Spleen (tissue), 11 donors: Measurements from ENCODE around the gene XDH. TPM values are rescaled to one million over a fixed set of nuclear protein-coding genes. Genes with fewer than 3 reads are reported as not detected.

Experiments used
- DNase-seq: peaks from one replicate; pipeline ENCODE4 v3.0.0-alpha.2; 2020
- H3K27ac ChIP-seq, 8 donors: fragments of 200-600 bp; sonication (generic) in 7 of 8; 1 replicate in 4 of 8; 2 replicates in 4 of 8; pipeline versions ENCODE4 v1.5.0 to v1.8.0; 2016 to 2021; ENCODE audit warnings: inconsistent platforms in 4 of 8, mild to moderate bottlenecking in 4 of 8, moderate library complexity in 1 of 8
- H3K27me3 ChIP-seq, 7 donors: fragments of 200-600 bp; sonication (generic) in 6 of 7; replicated peaks in 1 of 7; 1 replicate in 4 of 7; 2 replicates in 3 of 7; pipeline versions ENCODE4 v1.5.0 to v1.8.0; 2016 to 2021; ENCODE audit warnings: inconsistent platforms in 3 of 7, mild to moderate bottlenecking in 1 of 7
- H3K36me3 ChIP-seq, 6 donors: fragments of 200-600 bp; sonication (generic) in 5 of 6; 1 replicate in 4 of 6; 2 replicates in 2 of 6; pipeline versions ENCODE4 v1.5.0 to v1.8.0; 2016 to 2021; ENCODE audit warnings: inconsistent platforms in 2 of 6
- H3K4me1 ChIP-seq, 6 donors: fragments of 200-600 bp; sonication (generic) in 5 of 6; 1 replicate in 3 of 6; 2 replicates in 3 of 6; pipeline versions ENCODE4 v1.5.0 to v1.8.0; 2016 to 2021; ENCODE audit warnings: inconsistent platforms in 3 of 6
- H3K4me3 ChIP-seq, 8 donors: fragments of 200-600 bp; sonication (generic) in 7 of 8; 1 replicate in 4 of 8; 2 replicates in 4 of 8; pipeline versions ENCODE4 v1.5.0 to v1.8.0; 2016 to 2021; ENCODE audit warnings: inconsistent platforms in 4 of 8, mild to moderate bottlenecking in 4 of 8, moderate library complexity in 2 of 8
- H3K9me3 ChIP-seq, 8 donors: fragments of 200-600 bp; sonication (generic) in 7 of 8; 1 replicate in 4 of 8; 2 replicates in 4 of 8; pipeline versions ENCODE4 v1.5.0 to v1.8.0; 2016 to 2021; ENCODE audit warnings: inconsistent platforms in 4 of 8
- POLR2A ChIP-seq, 3 donors: fragments of 450-650 bp; IDR thresholded peaks; one replicate each; pipeline ENCODE4 v1.5.1; 2017; ENCODE audit warnings: antibody characterized with exemption in 3 of 3, mild to moderate bottlenecking in 1 of 3
- POLR2AphosphoS5 ChIP-seq, 3 donors: sonication (generic); formaldehyde crosslinking; IDR thresholded peaks; one replicate each; pipeline ENCODE4 v1.5.1; 2017; ENCODE audit warnings: antibody characterized with exemption in 3 of 3
- WGBS, 5 donors: extraction: QIAGEN DNeasy Blood & Tissue Kit in 3 of 5; methylation state at CpG; one replicate each; pipeline versions ENCODE4 v1.1.5 to v1.1.7; 2013 to 2018; 5-methylcytosine and 5-hydroxymethylcytosine counted together
- intact Hi-C: fragments of 100-400 bp; cut with DNase I; formaldehyde crosslinking; loops from one replicate; pipeline ENCODE4 v1.15.0; 2023; ENCODE audit warnings: low total_unique reads
- polyA plus RNA-seq, 3 donors: library from polyadenylated mRNA; stranded (reverse); fragments of 200-250 nt; gene quantifications; one replicate each; pipeline ENCODE4 v1.2.1, GENCODE V29; 2013
- total RNA-seq, 7 donors: library from RNA; depleted of rRNA in 3 of 7; stranded (reverse); fragments of >200 nt in 3 of 7; fragmentation: NEBNext Ultra II Directional in 4 of 7; extraction: Animal tissue kit (Norgen Biotek cat#: 25700) in 4 of 7; gene quantifications; one replicate each; pipeline versions ENCODE4 v1.1.0 to v1.2.1, GENCODE V29; 2016 to 2021
- TF ChIP-seq, protein P1 (sequence below), 11 experiments: fragments of 200-600 bp in 7 of 11; fragments of 450-650 bp in 4 of 11; sonication (generic) in 4 of 11; IDR thresholded peaks in 8 of 11; conservative IDR thresholded peaks in 3 of 11; 1 replicate in 7 of 11; 2 replicates in 4 of 11; pipeline versions ENCODE4 v1.4.0 to v1.8.0; 2016 to 2021; ENCODE audit warnings: antibody characterized with exemption in 11 of 11, inconsistent platforms in 4 of 11, mild to moderate bottlenecking in 1 of 11
- donor health status: healthy with polysubstance abuse.
- donor health status: DM: no; HTN: no; CAD: no; lungs with moderate emphysema.
- donor health status: DM: no; HTN: no; CAD: no.
- donor health status: Bipolar disorder and iron deficiency.
- donor health status: healthy.
- donor health status: DM: no; HTN: no; CAD: no.
- donor health status: DM: yes; HTN: yes; CAD: no.

XDH gene
- total and polyA plus RNA-seq, 10 donors: 0.02 TPM; not detected in 9

- no peak for DNase-seq
- intact Hi-C loops: no loop called here
- peaks cover 0 to 8% (median 0%) of the 10 kb centered on the region in 7 donors for H3K27me3 ChIP-seq
Observed at GRCh38 chr2:31335921-31336585, 78.5 kb downstream of the XDH start.

GRCh38 chr2:31334311-31335026 is 80.1 kb downstream of the XDH start:
- Histone ChIP-seq H3K36me3 (no peaks in the 10 kb centered on the region), H3K4me1 (peaks cover 0 to 5% (median 2%) of the 10 kb centered on the region in 6 donors), H3K27ac (no peak overlapping the region), H3K27me3 (peaks cover 0 to 8% (median 0%) of the 10 kb centered on the region in 7 donors), H3K9me3 (no peaks in the 10 kb centered on the region), H3K4me3 (no peak overlapping the region)
- TF ChIP-seq, protein P1, sequence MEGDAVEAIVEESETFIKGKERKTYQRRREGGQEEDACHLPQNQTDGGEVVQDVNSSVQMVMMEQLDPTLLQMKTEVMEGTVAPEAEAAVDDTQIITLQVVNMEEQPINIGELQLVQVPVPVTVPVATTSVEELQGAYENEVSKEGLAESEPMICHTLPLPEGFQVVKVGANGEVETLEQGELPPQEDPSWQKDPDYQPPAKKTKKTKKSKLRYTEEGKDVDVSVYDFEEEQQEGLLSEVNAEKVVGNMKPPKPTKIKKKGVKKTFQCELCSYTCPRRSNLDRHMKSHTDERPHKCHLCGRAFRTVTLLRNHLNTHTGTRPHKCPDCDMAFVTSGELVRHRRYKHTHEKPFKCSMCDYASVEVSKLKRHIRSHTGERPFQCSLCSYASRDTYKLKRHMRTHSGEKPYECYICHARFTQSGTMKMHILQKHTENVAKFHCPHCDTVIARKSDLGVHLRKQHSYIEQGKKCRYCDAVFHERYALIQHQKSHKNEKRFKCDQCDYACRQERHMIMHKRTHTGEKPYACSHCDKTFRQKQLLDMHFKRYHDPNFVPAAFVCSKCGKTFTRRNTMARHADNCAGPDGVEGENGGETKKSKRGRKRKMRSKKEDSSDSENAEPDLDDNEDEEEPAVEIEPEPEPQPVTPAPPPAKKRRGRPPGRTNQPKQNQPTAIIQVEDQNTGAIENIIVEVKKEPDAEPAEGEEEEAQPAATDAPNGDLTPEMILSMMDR (IDR thresholded peaks at IDR 0.05 in 8 of 11, conservative IDR thresholded peaks at IDR 0.05 in 3 of 11): no peak
- TF ChIP-seq POLR2AphosphoS5 (IDR thresholded peaks at IDR 0.05): no peak
- TF ChIP-seq POLR2A (IDR thresholded peaks at IDR 0.05): no peak
- intact Hi-C loops: loop anchor here (5.0 kb wide), 3 partner anchors 162 to 622 kb away; no protein-coding TSS in a partner anchor
- no peak for DNase-seq
- 70 to 85% (median 81%) methylated on average over 5 of the region's 5 CpGs for WGBS, 5 donors

More at GRCh38 chr2:31335921-31336585, 78.5 kb downstream of the XDH start:
- Histone ChIP-seq H3K27ac (no peak overlapping the region), H3K4me1 (peaks cover 0 to 5% (median 2%) of the 10 kb centered on the region in 6 donors), H3K4me3 (no peak overlapping the region), H3K9me3 (no peaks in the 10 kb centered on the region), H3K36me3 (no peaks in the 10 kb centered on the region)
- TF ChIP-seq POLR2A (IDR thresholded peaks at IDR 0.05): no peak
- TF ChIP-seq, protein P1 (IDR thresholded peaks at IDR 0.05 in 8 of 11, conservative IDR thresholded peaks at IDR 0.05 in 3 of 11): no peak
- no peak for TF ChIP-seq POLR2AphosphoS5 (IDR thresholded peaks at IDR 0.05)
- WGBS, 5 donors: 58 to 89% (median 72%) methylated on average over 5 of the region's 5 CpGs

GRCh38 chr2:31333527-31334183 is 80.9 kb downstream of the XDH start:
- intact Hi-C loops: loop anchor here (5.0 kb wide), 3 partner anchors 161 to 621 kb away; no protein-coding TSS in a partner anchor
- TF ChIP-seq, protein P1 (IDR thresholded peaks at IDR 0.05 in 8 of 11, conservative IDR thresholded peaks at IDR 0.05 in 3 of 11): peak; percentile 89 to 97 (median 95)
- TF ChIP-seq POLR2AphosphoS5 (IDR thresholded peaks at IDR 0.05): no peak
- Histone ChIP-seq H3K27ac (no peak overlapping the region), H3K9me3 (no peaks in the 10 kb centered on the region), H3K4me1 (peaks cover 0 to 5% (median 2%) of the 10 kb centered on the region in 6 donors), H3K27me3 (peaks cover 0 to 8% (median 0%) of the 10 kb centered on the region in 7 donors), H3K4me3 (no peak overlapping the region), H3K36me3 (no peaks in the 10 kb centered on the region)
- 11 to 31% (median 15%) methylated on average over 4 to 8 of the region's 8 CpGs for WGBS, 5 donors
- peak; percentile 90 for DNase-seq
